ENCODE measurements around the gene SEC22C. TPM values are rescaled to one million over a fixed set of nuclear protein-coding genes. Genes with fewer than 3 reads are reported as not detected.

SEC22C gene
- total and polyA plus RNA-seq, 2 of the 13 experiments (the other 11 are each of a cell fraction or from before 2014, with no cell fraction given) = 20.0 to 40.0 TPM

DNA sequence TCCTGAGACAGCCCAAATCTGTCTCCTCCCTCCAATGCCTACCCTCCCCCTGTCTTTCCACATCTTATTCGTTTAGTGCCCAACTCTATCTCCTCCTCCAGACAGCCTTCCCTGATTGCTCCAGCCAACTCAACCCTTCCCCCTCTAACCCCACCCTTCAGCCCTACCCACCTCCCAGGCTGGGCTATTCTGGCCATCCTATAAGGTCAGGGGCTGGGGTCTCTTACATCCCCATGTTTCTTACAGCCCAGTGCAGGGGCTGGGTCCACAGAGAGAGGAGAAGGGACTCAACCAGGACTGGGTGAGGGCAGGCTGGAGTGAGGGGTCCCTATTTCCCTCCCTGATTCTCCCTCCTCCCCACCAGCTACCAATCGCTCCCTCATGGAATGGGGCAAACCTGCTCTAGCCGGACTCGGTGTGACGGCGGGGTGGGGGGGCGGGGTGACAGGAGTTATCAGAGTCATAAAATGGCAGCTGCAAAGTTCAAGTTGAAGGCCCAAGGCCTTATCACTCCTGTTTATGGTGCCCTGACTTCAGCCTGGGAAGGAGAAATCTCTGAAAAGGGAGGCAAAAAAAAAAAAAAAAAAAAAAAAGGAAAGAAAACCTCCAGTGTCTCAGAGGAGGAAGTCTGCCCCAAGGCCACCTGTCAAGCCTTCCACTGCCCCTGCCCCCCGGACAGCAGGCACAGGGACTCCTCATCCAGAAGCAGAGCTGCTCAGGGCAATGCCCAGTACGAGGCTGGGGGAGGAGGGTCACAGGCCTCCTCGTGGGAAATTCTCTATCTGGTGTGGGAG, 77.2 kb downstream of the SEC22C start:
- in situ Hi-C loops (cut with HindIII; ENCODE audit: extremely low pct_ligation_motif_present, low pct_unique_long_range_greater_than_20kb) (no loop called here), intact Hi-C loops (cut with micrococcal nuclease; ENCODE audit: unreplicated experiment) (loop anchor here (5.0 kb wide), 1 partner anchor 38 kb away; no protein-coding TSS in a partner anchor)
- DNase-seq (ENCODE audit: low spot score) (no peak), FAIRE-seq (no peak), ATAC-seq (no peak)
- no peaks in the 10 kb centered on the region for H3K36me3 ChIP-seq (replicated peaks in 1 of 2; ENCODE audit: control insufficient read depth in 1 of 2, insufficient read depth in 2 of 2, low read length in 2 of 2)
- H3K79me2 ChIP-seq (ENCODE audit: insufficient read depth, low read length) = no peaks in the 10 kb centered on the region
- H3K9ac ChIP-seq (ENCODE audit: insufficient read depth, low read depth, low read length) = no peak overlapping the region
- no peak overlapping the region for H3K4me2 ChIP-seq (ENCODE audit: low read depth, low read length)
- POLR2A ChIA-PET = no interaction called here
- peaks cover 13% of the 10 kb centered on the region for H3K4me1 ChIP-seq (ENCODE audit: insufficient read depth, low read length)
- peaks cover 9 to 46% of the 10 kb centered on the region in 2 experiments; a peak in 4 of 5 replicates for H3K27me3 ChIP-seq (ENCODE audit: control insufficient read depth in 1 of 2, insufficient read depth in 2 of 2, low read length in 2 of 2)
- H3K9me3 ChIP-seq (ENCODE audit: low read length) = no peaks in the 10 kb centered on the region
- no TSS peak for BruUV-seq (replicated peaks)
- no peak overlapping the region for H3K27ac ChIP-seq (ENCODE audit: extremely low read length, insufficient read depth, low read length)
- CTCF ChIA-PET (ENCODE audit: low intra/inter-chr PET ratio, low total read pairs) = no interaction called here
- no peak overlapping the region for H2AFZ ChIP-seq (ENCODE audit: low read length)
- TF ChIP-seq SOX6 (IDR thresholded peaks at IDR 0.05) (no peak), SOX6 (CRISPR knock-in tag; IDR thresholded peaks at IDR 0.05) (no peak)
- no peak overlapping the region for H3K4me3 ChIP-seq (replicated peaks in 1 of 3; ENCODE audit: insufficient read depth in 1 of 3, low read depth in 2 of 3, low read length in 3 of 3)
- H4K20me1 ChIP-seq (ENCODE audit: insufficient read depth, low read length) = no peaks in the 10 kb centered on the region
- WGBS (ENCODE audit: low lambda C conversion rate) = 40% methylated on average over 7 of the region's 10 CpGs

DNA sequence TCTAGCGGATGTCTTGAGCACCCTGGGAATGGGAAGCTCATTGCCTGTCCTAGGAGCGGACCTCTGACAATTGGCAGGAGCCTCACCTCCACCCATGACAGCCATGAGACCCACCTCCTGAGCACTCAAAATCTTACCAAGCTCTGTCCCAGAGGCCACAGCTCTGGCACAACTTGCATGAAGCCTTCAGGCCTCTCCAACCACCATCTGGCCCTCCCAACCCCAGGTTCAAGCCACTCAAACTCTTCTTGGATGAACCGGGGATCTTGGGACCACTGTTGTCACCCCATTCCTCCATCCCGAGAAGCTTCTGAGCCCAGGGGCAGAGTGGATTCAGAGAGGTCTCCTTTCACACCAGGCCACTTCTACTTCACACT, 77.8 kb downstream of the SEC22C start:
- no TSS peak for BruUV-seq (replicated peaks)
- H3K36me3 ChIP-seq (replicated peaks in 1 of 2; ENCODE audit: control insufficient read depth in 1 of 2, insufficient read depth in 2 of 2, low read length in 2 of 2) = no peaks in the 10 kb centered on the region
- TF ChIP-seq, protein P1, sequence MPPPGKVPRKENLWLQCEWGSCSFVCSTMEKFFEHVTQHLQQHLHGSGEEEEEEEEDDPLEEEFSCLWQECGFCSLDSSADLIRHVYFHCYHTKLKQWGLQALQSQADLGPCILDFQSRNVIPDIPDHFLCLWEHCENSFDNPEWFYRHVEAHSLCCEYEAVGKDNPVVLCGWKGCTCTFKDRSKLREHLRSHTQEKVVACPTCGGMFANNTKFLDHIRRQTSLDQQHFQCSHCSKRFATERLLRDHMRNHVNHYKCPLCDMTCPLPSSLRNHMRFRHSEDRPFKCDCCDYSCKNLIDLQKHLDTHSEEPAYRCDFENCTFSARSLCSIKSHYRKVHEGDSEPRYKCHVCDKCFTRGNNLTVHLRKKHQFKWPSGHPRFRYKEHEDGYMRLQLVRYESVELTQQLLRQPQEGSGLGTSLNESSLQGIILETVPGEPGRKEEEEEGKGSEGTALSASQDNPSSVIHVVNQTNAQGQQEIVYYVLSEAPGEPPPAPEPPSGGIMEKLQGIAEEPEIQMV (CRISPR knock-in tag; IDR thresholded peaks at IDR 0.05; ENCODE audit: low read depth) = no peak
- TF ChIP-seq ZFP1 (CRISPR knock-in tag; IDR thresholded peaks at IDR 0.05) (no peak), ZNF879 (CRISPR knock-in tag; IDR thresholded peaks at IDR 0.05) (no peak), NAIF1 (CRISPR knock-in tag; IDR thresholded peaks at IDR 0.05; ENCODE audit: borderline replicate concordance) (no peak), PHF5A (CRISPR knock-in tag; IDR thresholded peaks at IDR 0.05; ENCODE audit: low read depth, unreplicated experiment) (no peak), HNRNPH1 (optimal IDR thresholded peaks at IDR 0.05; ENCODE audit: low read depth, low read length) (no peak), WIZ (CRISPR knock-in tag; IDR thresholded peaks at IDR 0.05) (no peak), NR1H2 (CRISPR knock-in tag; IDR thresholded peaks at IDR 0.05; ENCODE audit: borderline replicate concordance, low read depth) (no peak), RBAK (CRISPR knock-in tag; IDR thresholded peaks at IDR 0.05) (no peak), HOXA7 (CRISPR knock-in tag; IDR thresholded peaks at IDR 0.05) (no peak), MEIS2 (CRISPR knock-in tag; IDR thresholded peaks at IDR 0.05) (no peak)
- TF ChIP-seq, protein P2, sequence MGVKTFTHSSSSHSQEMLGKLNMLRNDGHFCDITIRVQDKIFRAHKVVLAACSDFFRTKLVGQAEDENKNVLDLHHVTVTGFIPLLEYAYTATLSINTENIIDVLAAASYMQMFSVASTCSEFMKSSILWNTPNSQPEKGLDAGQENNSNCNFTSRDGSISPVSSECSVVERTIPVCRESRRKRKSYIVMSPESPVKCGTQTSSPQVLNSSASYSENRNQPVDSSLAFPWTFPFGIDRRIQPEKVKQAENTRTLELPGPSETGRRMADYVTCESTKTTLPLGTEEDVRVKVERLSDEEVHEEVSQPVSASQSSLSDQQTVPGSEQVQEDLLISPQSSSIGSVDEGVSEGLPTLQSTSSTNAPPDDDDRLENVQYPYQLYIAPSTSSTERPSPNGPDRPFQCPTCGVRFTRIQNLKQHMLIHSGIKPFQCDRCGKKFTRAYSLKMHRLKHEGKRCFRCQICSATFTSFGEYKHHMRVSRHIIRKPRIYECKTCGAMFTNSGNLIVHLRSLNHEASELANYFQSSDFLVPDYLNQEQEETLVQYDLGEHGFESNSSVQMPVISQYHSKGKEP (CRISPR knock-in tag; IDR thresholded peaks at IDR 0.05) = no peak
- TF ChIP-seq, protein P3, sequence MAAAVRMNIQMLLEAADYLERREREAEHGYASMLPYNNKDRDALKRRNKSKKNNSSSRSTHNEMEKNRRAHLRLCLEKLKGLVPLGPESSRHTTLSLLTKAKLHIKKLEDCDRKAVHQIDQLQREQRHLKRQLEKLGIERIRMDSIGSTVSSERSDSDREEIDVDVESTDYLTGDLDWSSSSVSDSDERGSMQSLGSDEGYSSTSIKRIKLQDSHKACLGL (CRISPR knock-in tag; IDR thresholded peaks at IDR 0.05) = no peak

More for the DNA sequence above, 77.8 kb downstream of the SEC22C start:
- peaks cover 11% of the 10 kb centered on the region; the same call in 1 of the 2 replicates for H3K4me1 ChIP-seq (ENCODE audit: insufficient read depth, low read length)
- CTCF ChIA-PET (ENCODE audit: low intra/inter-chr PET ratio, low total read pairs) = no interaction called here
- in situ Hi-C loops (cut with HindIII; ENCODE audit: extremely low pct_ligation_motif_present, low pct_unique_long_range_greater_than_20kb) (no loop called here), intact Hi-C loops (cut with micrococcal nuclease; ENCODE audit: unreplicated experiment) (loop anchor here (5.0 kb wide), 1 partner anchor 38 kb away; no protein-coding TSS in a partner anchor)
- H3K4me3 ChIP-seq (replicated peaks in 1 of 3; ENCODE audit: insufficient read depth in 1 of 3, low read depth in 2 of 3, low read length in 3 of 3) = no peak overlapping the region
- peaks cover 9 to 52% of the 10 kb centered on the region in 2 experiments; a peak in 4 of 5 replicates for H3K27me3 ChIP-seq (ENCODE audit: control insufficient read depth in 1 of 2, insufficient read depth in 2 of 2, low read length in 2 of 2)
- H4K20me1 ChIP-seq (ENCODE audit: insufficient read depth, low read length) = no peaks in the 10 kb centered on the region
- DNase-seq (ENCODE audit: low spot score) (no peak), ATAC-seq (no peak), FAIRE-seq (no peak)
- no peaks in the 10 kb centered on the region for H3K79me2 ChIP-seq (ENCODE audit: insufficient read depth, low read length)
- no peak overlapping the region for H3K27ac ChIP-seq (ENCODE audit: extremely low read length, insufficient read depth, low read length)
- 87% methylated on average over 3 of the region's 4 CpGs for WGBS (ENCODE audit: low lambda C conversion rate)
- H2AFZ ChIP-seq (ENCODE audit: low read length) = no peak overlapping the region
- H3K9ac ChIP-seq (ENCODE audit: insufficient read depth, low read depth, low read length) = no peak overlapping the region
- H3K4me2 ChIP-seq (ENCODE audit: low read depth, low read length) = no peak overlapping the region
- POLR2A ChIA-PET = no interaction called here
- H3K9me3 ChIP-seq (ENCODE audit: low read length) = no peaks in the 10 kb centered on the region

Data from HepG2 (cell line).